Activated effector memory CD4-positive, alpha-beta T cell treated with Interleukin-2 at 50 U/mL for 16 hours (primary cell): ENCODE data around the gene MYO7A.

Source experiments
- DNase-seq: peaks from one replicate; pipeline ENCODE4 v3.0.0-alpha.2; 2020

MYO7A gene

GRCh38 chr11:77129069-77129841, 1.2 kb downstream of the MYO7A start:
- DNase-seq: no peak

GRCh38 chr11:77129842-77130756, 2.1 kb downstream of the MYO7A start:
- DNase-seq: no peak

GRCh38 chr11:77130763-77131513, 2.9 kb downstream of the MYO7A start:
- no peak for DNase-seq

GRCh38 chr11:77131560-77131959, 3.5 kb downstream of the MYO7A start:
- no peak for DNase-seq

GRCh38 chr11:77135069-77135468, 7.0 kb downstream of the MYO7A start:
- no peak for DNase-seq

GRCh38 chr11:77136074-77136473, 8.0 kb downstream of the MYO7A start:
- no peak for DNase-seq

- no peak for DNase-seq
Observed at GRCh38 chr11:77136784-77137420, 8.9 kb downstream of the MYO7A start.

GRCh38 chr11:77137421-77137820, 9.4 kb downstream of the MYO7A start:
- DNase-seq: no peak

- DNase-seq: no peak
Observed at GRCh38 chr11:77138106-77138649, 10.1 kb downstream of the MYO7A start.

GRCh38 chr11:77139201-77139600, 11.2 kb downstream of the MYO7A start:
- DNase-seq: no peak

GRCh38 chr11:77140231-77140851, 12.3 kb downstream of the MYO7A start:
- DNase-seq: no peak

GRCh38 chr11:77141034-77141433, 13.0 kb downstream of the MYO7A start:
- no peak for DNase-seq

GRCh38 chr11:77141475-77141874, 13.4 kb downstream of the MYO7A start:
- DNase-seq: no peak

- DNase-seq: no peak
Observed at GRCh38 chr11:77142091-77142975, 14.3 kb downstream of the MYO7A start.

- DNase-seq: no peak
Observed at GRCh38 chr11:77143405-77144020, 15.5 kb downstream of the MYO7A start.

- no peak for DNase-seq
Observed at GRCh38 chr11:77144196-77144856, 16.3 kb downstream of the MYO7A start.

GRCh38 chr11:77144857-77145428, 16.9 kb downstream of the MYO7A start:
- DNase-seq: no peak

GRCh38 chr11:77146261-77147035, 18.4 kb downstream of the MYO7A start:
- no peak for DNase-seq

- no peak for DNase-seq
Observed at GRCh38 chr11:77147036-77147315, 18.9 kb downstream of the MYO7A start.
